WERI-Rb-1 (cell line): ENCODE data around the gene ETFBKMT.
"Not testable (repeated sequence)": the region's sequence is repeated elsewhere in the genome, so short reads cannot be mapped to it uniquely, and the experiment has no call there.

ENCODE experiments used
- DNase-seq: peaks from one replicate; pipeline ENCODE4 v3.0.0-alpha.2; 2020
- H3K27ac ChIP-seq: fragments of 250-450 bp; sonication (Bioruptor Pico); 2 replicates; pipeline ENCODE4 v1.5.1; 2020; ENCODE audit warnings: mild to moderate bottlenecking, moderate library complexity
- H3K27me3 ChIP-seq: fragments of 250-450 bp; sonication (Bioruptor Pico); 2 replicates; pipeline ENCODE4 v1.5.1; 2021; ENCODE audit warnings: mild to moderate bottlenecking, low read depth, moderate library complexity; ENCODE audit not compliant: insufficient read depth, severe bottlenecking
- H3K36me3 ChIP-seq: fragments of 250-450 bp; sonication (Bioruptor Pico); 2 replicates; pipeline ENCODE4 v1.5.1; 2020; ENCODE audit warnings: mild to moderate bottlenecking, moderate library complexity
- H3K4me3 ChIP-seq: 2 replicates; pipeline ENCODE4 v1.5.1; 2011; ENCODE audit warnings: low read depth, mild to moderate bottlenecking, control low read depth, low read length
- H3K9me3 ChIP-seq: fragments of 250-450 bp; sonication (Bioruptor Pico); 2 replicates; pipeline ENCODE4 v1.5.1; 2021; ENCODE audit warnings: mild to moderate bottlenecking, moderate library complexity; ENCODE audit not compliant: severe bottlenecking
- TF ChIP-seq, protein P1 (sequence below): IDR thresholded peaks from 2 replicates; pipeline ENCODE4 v1.5.1; 2011; ENCODE audit warnings: low read depth, mild to moderate bottlenecking, control low read depth, inconsistent platforms, low read length

The ETFBKMT gene

DNA sequence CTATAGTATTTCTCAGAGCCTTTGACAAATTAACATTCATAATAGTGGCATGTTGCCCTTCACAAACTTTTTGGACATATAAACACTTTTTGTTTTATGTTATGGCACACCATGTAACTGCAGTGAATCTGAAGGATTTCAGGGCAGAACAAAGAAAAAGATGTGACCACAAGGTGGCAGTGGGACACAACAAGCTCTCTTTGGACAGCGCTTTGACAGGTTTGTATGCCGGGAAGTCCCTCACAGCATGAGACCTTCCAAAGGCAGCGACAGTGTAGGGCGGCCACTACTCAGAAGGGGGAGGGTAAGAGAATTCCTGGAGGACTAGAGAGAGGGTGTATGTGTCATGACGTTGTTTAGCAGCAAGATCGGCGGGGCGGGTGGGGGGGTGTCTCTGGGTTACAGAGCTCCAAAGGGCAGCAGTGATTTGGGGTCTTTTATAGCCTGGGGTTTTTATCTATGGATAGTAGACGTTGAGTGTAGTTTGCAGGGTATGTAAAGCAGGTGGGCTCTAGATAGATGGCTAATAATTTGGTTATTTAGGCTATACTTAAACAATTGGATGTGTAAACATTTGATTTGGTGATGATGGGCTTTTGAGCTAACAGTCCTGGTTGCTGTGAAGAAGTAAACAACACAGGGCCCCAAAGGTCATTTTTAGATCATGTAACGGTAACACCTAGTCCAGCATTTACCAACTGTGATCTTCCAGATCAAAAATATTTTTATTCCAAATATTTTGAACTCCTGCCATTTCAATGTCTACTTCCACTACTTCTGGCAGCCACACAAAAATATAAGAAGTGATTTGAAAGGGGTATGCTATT, 22.9 kb downstream of the ETFBKMT start:
- TF ChIP-seq, protein P1, sequence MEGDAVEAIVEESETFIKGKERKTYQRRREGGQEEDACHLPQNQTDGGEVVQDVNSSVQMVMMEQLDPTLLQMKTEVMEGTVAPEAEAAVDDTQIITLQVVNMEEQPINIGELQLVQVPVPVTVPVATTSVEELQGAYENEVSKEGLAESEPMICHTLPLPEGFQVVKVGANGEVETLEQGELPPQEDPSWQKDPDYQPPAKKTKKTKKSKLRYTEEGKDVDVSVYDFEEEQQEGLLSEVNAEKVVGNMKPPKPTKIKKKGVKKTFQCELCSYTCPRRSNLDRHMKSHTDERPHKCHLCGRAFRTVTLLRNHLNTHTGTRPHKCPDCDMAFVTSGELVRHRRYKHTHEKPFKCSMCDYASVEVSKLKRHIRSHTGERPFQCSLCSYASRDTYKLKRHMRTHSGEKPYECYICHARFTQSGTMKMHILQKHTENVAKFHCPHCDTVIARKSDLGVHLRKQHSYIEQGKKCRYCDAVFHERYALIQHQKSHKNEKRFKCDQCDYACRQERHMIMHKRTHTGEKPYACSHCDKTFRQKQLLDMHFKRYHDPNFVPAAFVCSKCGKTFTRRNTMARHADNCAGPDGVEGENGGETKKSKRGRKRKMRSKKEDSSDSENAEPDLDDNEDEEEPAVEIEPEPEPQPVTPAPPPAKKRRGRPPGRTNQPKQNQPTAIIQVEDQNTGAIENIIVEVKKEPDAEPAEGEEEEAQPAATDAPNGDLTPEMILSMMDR, result peak; percentile 77
- Histone ChIP-seq H3K4me3 (no peak overlapping the region), H3K27me3 (no peaks in the 10 kb centered on the region), H3K27ac (no peak overlapping the region), H3K36me3 (no peaks in the 10 kb centered on the region; the same call in 1 of the 2 replicates), H3K9me3 (peaks cover 3% of the 10 kb centered on the region)
- peak; percentile 64 for DNase-seq

DNA sequence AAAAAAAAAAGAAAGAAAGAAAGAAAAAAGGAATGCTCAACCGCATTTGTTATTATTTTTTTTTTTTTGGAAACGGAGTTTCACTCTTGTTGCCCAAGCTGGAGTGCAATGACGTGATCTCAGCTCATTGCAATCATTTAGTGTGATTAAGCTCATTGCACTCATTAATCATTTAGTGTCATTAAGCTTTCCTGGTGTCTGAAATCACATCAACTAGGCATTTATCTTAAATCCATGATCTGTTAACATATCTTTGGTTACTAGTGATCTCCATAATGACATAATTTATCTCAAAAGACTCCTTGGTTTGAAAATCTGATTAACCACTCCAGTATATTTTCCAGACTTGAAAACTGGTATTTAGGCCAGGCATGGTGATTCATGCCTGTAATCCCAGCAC, 26.3 kb downstream of the ETFBKMT start:
- Histone ChIP-seq H3K9me3 (peaks cover 3% of the 10 kb centered on the region), H3K27ac (no peak overlapping the region), H3K4me3 (no peak overlapping the region), H3K27me3 (no peaks in the 10 kb centered on the region), H3K36me3 (no peaks in the 10 kb centered on the region; the same call in 1 of the 2 replicates)
- TF ChIP-seq, protein P1, result no peak
- no peak for DNase-seq

DNA sequence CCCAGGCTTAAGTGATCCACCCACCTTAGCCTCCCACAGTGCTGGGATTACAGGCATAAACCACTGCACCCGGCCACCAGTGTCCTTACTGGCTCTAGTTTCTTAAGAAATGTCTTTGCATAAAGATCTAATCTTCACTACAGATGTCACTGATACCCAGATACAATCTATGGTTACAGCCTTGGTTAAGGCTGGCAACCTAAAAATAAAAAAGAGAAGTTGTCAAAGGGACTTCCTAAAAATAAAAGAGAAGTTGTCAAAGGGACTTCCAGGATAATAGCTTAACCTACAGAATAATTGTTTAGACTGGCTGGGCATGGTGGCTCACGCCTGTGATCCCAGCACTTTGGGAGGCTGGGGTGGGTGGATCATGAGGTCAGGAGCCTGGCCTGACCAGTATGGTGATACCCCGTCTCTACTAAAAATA, 27.6 kb downstream of the ETFBKMT start:
- Histone ChIP-seq H3K27me3 (no peaks in the 10 kb centered on the region), H3K36me3 (no peaks in the 10 kb centered on the region; the same call in 1 of the 2 replicates), H3K4me3 (no peak overlapping the region), H3K9me3 (peaks cover 3% of the 10 kb centered on the region), H3K27ac (no peak overlapping the region)
- TF ChIP-seq, protein P1, result no peak
- DNase-seq, result no peak

DNA sequence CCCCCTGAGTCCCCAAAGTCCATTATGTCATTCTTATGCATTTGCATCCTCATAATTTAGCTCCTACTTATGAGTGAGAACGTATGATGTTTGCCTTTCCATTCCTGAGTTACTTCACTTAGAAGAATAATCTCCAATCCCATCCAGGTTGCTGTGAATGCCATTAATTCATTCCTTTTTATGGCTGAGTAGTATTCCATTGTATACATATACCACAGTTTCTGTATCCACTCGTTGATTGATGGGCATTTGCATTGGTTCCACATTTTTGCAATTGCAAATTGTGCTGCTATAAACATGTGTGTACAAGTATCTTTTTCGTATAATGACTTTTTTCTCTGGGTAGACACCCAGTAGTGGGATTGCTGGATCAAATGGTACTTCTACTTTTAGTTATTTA, 30.4 kb downstream of the ETFBKMT start:
- not testable (repeated sequence) for H3K4me3 ChIP-seq, H3K27ac ChIP-seq, H3K36me3 ChIP-seq, H3K9me3 ChIP-seq, H3K27me3 ChIP-seq, DNase-seq

DNA sequence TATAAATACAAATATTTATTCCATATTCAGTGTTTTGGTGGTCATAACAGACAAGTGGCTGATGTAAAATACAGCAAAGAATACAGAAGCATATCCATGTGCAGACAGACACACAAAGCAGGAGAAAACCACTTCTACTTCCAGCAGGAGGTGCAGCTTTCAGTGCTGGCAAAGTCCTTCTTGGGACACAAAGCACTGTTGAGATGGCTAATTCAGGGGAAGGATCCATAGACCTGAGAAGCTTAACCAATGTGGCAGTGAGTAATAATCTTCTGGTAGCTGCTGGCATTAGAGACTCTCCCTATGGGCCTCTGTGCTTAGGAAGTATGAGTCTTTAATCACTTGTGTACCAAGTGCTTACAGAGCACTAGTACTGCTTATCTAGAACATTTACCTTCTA, 42.6 kb downstream of the ETFBKMT start:
- no peaks in the 10 kb centered on the region for H3K9me3 ChIP-seq
- H3K4me3 ChIP-seq, result no peak overlapping the region
- TF ChIP-seq, protein P1, result peak; percentile 72
- DNase-seq, result peak; percentile 65
- no peak overlapping the region for H3K27ac ChIP-seq
- H3K27me3 ChIP-seq, result no peaks in the 10 kb centered on the region
- no peaks in the 10 kb centered on the region for H3K36me3 ChIP-seq

DNA sequence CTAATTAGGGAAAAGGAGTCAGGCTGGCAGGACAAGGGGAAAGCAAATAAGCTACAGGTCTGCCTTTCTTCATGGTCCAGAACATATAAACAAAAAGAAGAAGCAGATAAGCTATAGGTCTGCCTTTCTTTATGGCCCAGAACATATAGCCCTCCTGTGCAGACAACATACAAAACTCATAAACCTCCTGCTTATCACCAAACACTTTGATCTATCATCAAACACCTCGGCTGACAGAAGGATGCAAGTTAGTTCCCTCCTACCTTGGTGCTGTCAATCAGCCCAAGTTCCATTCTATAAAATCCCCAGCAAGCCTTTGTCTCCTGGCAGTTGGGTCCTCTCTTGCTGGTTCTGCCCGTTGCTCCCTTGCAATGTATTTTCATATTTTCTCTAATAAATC, 46.1 kb downstream of the ETFBKMT start:
- TF ChIP-seq, protein P1, result no peak
- Histone ChIP-seq H3K4me3 (no peak overlapping the region), H3K27ac (no peak overlapping the region), H3K36me3 (no peaks in the 10 kb centered on the region), H3K9me3 (peaks cover 3% of the 10 kb centered on the region), H3K27me3 (no peaks in the 10 kb centered on the region)
- DNase-seq, result no peak

DNA sequence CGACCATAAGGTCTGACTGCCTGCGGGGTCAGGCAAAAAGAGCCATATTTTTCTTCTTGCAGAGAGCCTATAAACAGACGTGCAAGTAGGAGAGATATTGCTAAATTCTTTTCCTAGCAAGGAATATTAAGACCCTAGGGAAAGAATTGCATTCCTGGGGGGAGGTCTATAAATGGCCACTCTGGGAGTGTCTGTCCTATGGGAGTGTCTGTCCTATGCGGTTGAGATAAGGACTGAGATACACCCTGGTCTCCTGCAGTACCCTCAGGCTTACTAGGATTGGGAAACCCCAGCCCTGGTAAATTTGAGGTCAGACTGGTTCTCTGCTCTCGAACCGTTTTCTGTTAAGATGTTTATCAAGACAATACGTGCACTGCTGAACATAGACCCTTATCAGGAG, 48.6 kb downstream of the ETFBKMT start:
- DNase-seq, H3K27me3 ChIP-seq, H3K9me3 ChIP-seq, H3K27ac ChIP-seq, H3K4me3 ChIP-seq, H3K36me3 ChIP-seq: not testable (repeated sequence)
